HT1080 (cell line): ENCODE measurements around the gene MT2A. TPM values are rescaled to one million over a fixed set of nuclear protein-coding genes. Genes with fewer than 3 reads are reported as not detected.
"Not testable (repeated sequence)": the region's sequence is repeated elsewhere in the genome, so short reads cannot be mapped to it uniquely, and the experiment has no call there.

ENCODE experiments used
- DNase-seq: peaks from one replicate; pipeline ENCODE4 v3.0.0-alpha.2; 2015; ENCODE audit warnings: low read depth
- total RNA-seq: library from RNA; depleted of rRNA; stranded (reverse); fragments of >200 nt; shearing (Covaris generic); gene quantifications from 2 replicates; pipeline ENCODE4 v1.2.3, GENCODE V29; 2014

MT2A gene
- total RNA-seq, 1 experiment from 2014 or later: 1,822 TPM

DNA sequence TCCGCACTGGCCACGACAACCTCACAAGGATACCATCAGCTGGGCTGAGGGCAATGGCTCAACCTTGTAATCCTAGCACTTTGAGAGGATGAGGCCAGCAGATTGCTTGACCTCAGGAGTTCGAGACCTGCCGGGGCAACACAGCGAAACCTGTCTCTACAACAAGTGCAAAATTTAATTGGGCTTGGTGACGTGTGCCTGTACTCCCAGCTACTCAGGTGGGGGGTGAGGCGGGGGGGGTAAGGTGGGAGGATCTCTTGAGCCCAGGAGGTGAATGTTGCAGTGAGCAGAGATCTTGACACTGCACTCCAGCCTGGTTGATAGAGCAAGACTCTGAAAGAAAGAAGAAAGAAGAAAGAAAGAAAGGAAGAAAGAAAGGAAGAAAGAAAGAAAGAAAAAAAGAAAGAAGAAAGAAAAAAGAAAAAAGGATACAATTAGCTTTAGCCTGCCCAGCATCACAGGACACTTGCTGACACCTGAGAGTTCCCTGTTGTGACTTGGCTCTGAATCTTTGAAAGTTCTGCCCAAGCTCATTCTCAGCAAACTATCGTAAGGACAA is 12.0 kb downstream of the MT2A start:
- no peak for DNase-seq

DNA sequence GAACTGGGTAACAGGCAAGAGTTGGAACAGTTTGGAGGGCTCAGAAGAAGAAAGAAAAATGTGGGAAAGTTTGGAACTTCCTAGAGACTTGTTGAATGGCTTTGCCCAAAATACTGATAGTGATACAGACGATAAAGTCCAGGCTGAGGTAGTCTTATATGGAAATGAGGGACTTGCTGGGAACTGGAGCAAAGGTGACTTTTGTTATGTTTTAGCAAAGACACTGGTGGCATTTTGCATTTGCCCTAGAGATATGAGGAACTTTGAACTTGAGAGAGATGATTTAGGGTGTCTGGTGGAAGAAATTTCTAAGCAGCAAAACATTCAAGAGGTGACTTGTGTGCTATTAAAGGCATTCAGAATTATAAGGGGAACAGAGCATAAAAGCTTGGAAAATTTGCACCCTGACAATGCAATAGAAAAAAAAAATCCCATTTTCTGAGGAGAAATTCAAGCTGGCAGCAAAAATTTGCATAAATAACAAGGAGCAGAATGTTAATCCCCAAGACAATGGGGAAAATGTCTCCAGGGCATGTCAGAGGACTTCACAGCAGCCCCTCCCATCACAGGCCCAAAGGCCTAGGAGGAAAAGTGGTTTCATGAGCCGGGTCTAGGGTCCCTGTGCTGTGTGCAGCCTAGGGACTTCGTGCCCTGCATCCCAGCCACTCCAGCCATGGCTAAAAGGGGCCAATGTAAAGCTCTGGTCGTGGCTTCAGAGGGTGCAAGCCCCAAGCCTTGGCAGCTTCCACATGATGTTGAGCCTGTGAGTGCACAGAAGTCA is 13.5 kb downstream of the MT2A start:
- DNase-seq: not testable (repeated sequence)

DNA sequence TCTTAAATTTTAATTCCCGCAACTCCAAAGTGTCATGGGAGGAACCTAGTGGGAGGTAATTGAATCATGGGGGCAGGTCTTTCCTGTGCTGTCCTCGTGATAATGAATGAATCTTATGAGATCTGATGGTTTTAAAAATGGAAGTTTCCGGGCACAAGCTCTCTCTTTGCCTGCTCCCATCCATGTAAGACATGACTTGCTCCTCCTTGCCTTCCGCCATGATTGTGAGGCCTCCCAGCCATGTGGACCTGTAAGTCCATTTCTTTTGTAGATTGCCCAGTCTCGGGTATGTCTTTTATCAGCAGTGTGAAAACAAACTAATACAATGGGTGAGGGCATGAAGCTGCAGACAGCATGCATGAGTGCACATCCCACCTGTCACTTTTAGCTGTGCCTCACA is 14.8 kb downstream of the MT2A start:
- DNase-seq: not testable (repeated sequence)

DNA sequence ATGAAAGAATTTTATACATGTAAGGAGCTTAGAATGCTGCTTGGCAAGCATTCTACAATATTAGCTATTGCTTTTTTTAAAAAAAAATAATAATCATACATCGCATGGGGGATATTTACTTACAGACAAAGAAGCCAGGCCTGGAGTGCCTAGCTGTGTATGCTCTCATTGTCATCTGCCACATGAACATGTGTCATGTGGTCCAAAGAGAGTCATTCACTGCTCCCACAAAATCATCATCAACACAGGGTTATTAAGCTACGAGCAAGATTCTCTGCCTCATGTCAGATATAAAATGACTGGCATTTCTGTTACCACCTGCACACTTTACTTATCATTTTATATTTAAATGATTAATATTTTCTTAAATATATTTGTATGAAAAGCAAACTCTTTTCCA is 15.3 kb downstream of the MT2A start:
- no peak for DNase-seq

DNA sequence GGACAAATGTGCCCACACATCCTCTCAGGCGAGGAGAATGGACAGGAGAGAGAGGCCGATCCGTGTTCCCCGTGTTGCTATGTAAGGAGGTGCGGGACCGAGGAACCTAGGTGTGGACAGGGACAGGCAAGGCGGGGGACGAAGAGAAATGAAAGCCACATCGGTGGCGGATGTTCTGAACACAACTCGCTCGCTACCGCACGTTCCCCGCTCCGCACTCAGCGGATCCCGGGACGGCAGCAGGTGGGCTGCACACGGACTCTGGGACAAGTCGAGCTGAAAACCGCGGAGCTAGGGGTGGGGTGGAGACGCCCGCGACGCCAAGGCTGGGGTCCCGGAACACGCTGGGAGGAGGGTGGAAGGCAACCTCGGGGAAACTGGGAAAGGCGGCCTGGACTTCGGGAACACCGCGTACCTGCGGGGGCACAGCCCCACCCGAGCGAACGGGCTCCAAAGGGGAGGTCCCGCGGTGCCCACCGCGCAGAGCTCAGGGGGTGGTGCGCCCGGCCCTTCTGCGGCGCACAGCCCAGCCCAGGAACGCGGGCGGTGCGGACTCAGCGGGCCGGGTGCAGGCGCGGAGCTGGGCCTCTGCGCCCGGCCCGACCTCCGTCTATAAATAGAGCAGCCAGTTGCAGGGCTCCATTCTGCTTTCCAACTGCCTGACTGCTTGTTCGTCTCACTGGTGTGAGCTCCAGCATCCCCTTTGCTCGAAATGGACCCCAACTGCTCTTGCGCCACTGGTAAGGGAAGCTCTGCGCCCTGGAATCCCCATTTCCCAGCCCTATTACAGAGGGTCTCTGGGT is 17.0 kb downstream of the MT2A start, which contains the start of gene MT1E:
Gene MT1E, plus strand, starts transcription at position 642 of the 803 bp plus-strand sequence. Its CDS starts 71 bp downstream, at position 713.
- peak; percentile 76 for DNase-seq

DNA sequence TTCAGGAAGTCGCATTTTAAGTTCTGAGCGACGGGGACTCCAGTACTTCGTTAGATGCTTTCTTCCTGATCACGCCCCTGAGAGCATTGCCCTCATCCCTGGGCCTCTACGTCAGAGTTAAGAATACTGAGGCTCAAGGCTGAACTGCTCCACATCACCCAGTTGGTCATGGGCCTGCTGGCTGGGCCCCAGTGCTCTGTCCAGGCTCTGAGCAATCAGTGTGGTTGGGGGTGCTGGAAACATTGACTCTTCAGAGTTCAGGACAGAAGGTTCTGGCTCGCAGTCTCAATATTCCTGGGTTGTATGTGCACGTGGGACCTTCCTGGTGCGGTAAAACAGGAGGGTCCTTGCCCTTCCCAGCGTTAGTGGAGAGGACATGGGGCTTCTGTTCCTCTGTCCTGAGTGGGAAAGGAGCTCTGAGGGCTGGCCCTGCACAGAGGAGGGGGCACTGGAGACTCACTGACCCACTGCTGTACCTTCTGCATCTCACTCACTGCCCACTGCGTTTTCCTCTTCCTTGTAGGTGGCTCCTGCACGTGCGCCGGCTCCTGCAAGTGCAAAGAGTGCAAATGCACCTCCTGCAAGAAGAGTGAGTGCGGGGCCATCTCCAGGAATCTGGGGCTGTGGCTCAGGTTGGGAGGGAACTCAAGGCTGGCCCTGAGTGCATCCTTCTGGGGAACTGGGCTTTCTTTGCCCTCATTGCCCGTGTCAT is 17.7 kb downstream of the MT2A start:
- peak; percentile 30 for DNase-seq

DNA sequence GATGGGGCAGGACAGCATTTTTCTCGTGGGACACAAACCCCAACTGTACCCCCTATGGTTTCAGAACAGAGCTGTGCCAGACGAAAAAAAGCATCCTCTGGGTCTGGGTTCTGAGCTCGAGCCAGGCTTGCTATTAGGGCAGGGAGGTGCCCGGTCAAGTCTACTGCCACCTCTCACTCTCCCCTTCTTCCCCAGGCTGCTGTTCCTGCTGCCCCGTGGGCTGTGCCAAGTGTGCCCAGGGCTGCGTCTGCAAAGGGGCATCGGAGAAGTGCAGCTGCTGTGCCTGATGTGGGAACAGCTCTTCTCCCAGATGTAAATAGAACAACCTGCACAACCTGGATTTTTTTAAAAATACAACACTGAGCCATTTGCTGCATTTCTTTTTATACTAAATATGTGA is 18.3 kb downstream of the MT2A start:
- no peak for DNase-seq

DNA sequence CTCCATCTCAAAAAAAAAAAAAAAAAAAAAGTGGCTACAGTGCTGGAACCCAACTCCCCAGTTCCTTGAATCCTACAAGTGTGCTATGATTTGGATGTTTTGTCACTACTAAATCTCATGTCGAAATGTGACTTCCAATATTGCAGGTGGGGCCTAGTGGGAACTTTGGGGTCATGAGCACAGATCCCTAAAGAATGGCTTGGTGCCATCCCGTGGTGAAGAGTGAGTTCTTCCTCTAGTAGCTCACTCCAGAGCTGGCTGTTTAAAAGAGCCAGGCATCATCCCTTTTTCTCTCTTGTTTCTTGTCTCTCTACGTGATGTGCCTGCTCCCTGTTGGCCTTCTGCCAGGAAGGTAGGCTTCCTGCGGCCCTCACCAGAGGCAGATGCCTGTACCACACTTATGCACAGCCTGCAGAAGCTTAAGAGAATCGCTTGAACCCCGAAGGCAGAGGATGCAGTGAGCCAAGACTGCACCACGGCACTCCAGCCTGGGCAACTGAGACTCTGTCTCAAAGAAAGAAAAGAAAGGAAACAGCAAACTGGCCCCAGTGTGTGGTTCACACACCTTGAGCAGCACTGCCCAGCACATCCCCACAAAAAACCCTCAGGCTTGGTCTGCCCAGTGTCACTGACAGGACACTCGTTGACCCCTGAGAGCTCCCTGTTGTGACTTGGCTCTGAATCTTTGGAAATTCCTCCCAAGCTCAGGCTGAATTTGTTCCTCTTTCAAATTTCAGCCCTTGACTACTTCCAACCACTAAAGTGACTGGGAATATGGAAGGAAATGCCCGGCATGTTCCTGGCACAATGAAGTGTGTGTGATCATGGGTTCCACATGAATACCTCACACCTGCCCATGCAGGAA is 20.3 kb downstream of the MT2A start:
- no peak for DNase-seq

DNA sequence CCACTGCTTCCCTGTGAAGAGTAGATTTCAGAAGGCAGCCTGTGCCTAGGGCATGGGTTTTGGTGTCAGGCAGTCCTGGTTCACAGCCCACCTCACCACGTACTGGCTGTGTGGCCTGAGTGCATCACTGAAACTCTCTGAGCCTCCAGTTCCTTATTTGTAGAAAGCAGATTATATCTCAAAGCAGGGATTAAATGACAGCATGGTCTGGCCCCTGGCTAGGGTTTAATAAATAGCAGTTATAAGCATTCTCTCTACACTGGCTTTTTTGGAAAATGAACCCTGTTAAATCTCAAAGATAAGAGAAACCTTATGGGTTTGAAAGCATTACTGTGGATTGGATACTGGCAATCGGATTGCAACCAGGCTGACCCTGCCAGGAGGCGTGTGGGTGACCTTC is 21.1 kb downstream of the MT2A start:
- no peak for DNase-seq

DNA sequence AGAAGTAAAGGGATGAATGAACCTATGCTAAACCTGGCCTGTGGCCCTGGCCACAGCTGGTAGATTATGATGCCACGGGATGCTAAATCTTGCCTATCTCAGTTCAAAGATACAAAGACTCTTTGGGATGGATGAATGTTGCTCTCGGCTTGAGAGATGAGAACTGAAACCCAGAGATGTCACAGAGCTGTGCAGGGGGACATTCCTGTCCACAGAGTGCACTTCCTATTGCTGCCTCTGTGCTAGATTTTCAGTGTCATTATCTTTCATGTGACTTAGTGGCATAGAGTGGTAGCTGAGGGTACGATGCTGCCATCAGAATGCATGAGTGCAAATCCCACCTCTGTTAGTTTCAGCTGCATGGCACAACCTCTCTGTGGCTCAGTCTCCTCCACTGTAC is 21.8 kb downstream of the MT2A start:
- DNase-seq: no peak

DNA sequence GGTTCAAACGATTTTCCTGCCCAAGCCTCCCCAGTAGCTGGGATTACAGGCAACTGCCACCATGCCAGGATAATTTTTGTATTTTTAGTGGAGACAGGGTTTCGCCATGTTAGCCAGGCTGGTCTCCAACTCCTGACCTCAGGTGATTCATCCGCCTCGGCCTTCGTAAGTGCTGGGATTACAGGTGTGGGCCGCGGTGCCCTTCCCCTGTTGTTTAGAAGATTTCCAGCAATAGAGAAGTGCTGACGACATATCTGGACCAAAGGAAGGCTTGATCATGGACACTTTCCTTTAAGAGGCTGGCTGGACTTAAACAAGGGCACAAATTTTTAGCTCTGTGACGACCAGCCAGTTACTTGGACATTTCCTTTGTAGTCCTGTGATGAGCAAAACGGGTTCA is 22.8 kb downstream of the MT2A start:
- DNase-seq: no peak

DNA sequence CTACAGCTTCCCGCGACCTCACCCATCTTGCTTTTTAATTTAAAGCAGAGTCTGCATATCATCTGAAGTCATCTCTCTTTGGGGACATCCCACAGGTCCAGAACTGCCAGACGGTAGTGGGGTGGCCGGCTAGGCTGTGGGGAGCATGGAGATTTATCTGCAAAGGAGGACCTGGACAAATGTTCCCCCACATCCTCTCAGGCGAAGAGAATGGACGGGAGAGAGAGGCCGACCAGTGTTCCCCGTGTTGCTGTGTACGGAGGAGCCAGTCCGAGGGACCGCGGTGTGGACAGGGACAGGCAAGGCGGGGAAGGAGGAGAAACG is 23.4 kb downstream of the MT2A start:
- DNase-seq: no peak

DNA sequence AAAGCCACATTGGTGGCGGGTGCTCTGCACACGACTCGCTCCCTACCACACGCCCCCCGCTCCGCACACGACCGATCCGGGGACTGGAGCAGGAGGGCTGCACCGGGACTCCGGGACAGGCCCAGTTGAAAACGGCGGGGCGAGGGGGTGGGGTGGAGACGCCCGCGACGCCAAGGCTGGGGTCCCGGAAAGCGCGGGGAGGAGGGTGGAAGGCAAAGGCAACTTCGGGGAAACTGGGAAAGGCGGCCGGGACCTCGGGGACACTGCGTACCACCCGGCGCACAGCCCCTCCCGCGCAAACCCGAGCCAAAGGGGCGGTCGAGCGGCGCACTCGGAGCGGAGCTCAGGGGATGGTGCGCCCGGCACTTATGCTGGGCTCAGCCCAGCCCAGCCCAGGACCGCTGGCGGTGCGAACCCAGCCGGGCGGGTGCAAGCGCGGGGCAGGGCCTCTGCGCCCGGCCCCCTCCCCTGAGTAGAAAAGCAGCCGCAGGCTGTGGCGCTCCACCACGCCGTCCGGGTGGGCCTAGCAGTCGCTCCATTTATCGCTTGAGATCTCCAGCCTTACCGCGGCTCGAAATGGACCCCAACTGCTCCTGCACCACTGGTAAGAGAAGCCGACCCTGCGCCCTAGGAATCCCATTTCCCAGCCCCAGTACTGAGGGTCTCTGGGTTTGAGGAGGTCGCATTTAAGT is 23.9 kb downstream of the MT2A start, which contains the start of gene MT1M:
Gene MT1M, plus strand, starts transcription at position 504 of the 692 bp plus-strand sequence. Its CDS starts 73 bp downstream, at position 577.
- no peak for DNase-seq

DNA sequence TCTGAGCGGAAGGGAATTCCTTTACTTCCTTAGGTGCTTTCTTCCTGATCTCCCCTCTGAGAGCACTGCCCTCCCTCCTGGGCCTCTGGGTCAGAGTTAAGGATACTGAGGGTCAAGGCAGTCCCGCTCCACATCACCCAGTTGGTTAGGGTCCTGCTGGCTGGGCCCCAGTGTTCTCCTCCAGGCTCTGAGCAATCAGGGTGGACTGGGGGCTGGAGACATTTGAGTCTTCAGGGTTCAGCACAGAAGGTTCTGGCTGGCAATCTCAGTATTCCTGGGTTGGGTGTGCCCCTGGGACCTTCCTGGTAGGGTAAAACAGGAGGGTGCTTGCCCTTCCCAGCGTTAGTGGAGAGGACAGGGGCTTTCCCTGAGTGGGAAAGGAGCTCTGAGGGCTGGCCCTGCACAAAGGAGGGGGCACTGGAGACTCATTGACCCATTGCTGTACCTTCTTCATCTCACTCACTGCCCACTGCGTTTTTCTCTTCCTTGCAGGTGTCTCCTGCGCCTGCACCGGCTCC is 24.5 kb downstream of the MT2A start:
- no peak for DNase-seq

DNA sequence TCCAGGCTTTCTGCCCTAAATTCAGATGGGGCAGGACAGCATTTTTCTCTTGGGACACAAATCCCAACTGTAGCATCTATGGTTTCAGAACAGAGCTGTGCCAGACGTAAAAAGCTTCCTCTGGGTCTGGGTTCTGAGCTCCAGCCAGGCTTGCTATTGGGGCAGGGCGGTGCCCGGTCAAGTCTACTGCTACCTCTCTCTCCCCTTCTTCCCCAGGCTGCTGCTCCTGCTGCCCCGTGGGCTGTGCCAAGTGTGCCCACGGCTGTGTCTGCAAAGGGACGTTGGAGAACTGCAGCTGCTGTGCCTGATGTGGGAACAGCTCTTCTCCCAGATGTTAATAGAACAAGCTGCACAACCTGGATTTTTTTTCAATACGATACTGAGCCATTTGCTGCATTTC is 25.2 kb downstream of the MT2A start:
- DNase-seq: no peak

DNA sequence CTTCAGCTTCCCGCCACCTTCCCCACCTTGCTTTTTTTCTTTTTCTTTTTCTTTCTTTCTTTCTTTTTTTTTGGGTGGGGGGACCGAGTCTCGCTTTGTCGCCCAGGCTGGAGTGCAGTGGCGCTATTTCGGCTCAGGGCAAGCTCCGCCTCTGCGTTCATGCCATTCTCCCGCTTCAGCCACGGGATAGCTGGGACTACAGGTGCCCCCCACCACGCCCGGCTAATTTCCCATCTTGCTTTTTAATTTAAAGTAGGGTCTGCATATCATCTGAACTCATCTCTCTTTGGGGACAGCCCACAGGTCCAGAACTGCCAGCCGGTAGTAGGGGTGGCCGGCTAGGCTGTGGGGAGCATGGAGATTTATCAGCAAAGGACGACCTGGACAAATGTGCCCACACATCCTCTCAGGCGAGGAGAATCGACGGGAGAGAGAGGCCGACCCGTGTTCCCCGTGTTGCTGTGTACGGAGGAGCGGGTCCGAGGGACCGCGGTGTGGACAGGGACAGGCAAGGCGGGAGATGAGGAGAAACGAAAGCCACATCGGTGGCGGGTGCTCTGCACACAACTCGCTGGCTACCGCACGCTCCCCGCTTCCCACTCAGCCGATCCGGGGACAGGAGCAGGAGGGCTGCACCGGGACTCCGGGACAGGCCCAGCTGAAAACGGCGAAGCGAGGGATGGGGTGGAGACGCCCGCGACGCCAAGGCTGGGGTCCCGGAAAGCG is 26.5 kb downstream of the MT2A start:
- no peak for DNase-seq

DNA sequence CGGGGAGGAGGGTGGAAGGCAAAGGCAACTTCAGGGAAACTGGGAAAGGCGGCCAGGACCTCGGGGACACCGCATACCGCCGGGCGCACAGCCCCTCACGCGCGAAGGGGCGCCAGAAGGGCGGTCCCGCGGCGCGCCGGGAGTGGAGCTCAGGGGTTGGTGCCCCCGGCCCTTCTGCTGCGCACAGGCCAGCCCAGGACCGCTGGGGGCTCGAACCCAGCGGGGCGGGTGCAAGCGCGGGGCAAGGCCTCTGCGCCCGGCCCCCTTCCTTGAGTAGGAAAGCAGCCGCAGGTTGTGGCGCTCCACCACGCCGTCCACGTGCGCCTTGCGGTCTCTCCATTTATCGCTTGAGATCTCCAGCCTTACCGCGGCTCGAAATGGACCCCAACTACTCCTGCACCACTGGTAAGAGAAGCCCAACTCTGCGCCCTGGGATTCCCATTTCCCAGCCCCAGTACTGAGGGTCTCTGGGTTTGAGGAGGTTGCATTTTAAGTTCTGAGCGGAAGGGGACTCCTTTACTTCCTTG is 27.1 kb downstream of the MT2A start:
- DNase-seq: no peak

DNA sequence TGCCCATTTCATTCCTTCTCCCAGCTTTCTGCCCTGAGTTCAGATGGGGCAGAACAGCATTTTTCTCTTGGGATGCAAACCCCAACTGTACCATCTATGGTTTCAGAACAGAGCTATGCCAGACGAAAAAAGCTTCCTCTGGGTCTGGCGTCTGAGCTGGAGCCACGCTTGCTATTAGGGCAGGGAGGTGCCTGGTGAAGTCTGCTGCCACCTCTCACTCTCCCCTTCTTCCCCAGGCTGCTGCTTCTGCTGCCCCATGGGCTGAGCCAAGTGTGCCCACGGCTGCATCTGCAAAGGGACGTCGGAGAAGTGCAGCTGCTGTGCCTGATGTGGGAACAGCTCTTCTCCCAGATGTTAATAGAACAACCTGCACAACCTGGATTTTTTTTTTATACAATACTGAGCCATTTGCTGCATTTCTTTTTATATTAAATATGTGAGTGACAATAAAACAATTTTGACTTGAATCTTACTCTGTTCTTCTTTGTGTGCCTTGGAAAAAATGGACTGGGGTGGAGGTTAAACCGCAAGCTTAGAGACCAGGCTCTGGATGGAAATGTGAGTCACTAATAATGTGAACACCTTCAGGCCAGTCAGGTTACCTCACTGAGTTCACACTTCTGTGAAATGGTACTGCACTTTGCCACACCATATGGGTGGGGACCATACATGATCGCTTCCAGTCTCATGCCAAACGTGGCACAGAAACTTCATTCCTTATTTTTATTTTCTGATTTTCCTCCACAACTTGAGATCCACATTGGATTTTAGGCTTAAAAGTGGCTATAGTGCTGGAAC is 28.4 kb downstream of the MT2A start:
- no peak for DNase-seq
